Neural cell (in vitro differentiated cells): ENCODE results near the gene SF3B1.

Source experiments
- CTCF ChIP-seq: fragments of 450-650 bp; IDR thresholded peaks from 2 replicates; pipeline ENCODE4 v1.5.1; 2014; ENCODE audit warnings: antibody characterized with exemption, mild to moderate bottlenecking, moderate library complexity; ENCODE audit not compliant: poor library complexity, severe bottlenecking
- EZH2 ChIP-seq: fragments of 200-600, 300-800 bp; shearing (Covaris generic), sonication (generic); IDR thresholded peaks from 2 replicates; pipeline ENCODE4 v1.6.1; 2014; ENCODE audit warnings: antibody characterized with exemption, low read length, borderline replicate concordance, mild to moderate bottlenecking; ENCODE audit not compliant: insufficient read depth, poor library complexity, severe bottlenecking
- POLR2AphosphoS5 ChIP-seq: IDR thresholded peaks from 2 replicates; pipeline ENCODE4 v1.6.1; 2012

- TF ChIP-seq POLR2AphosphoS5 (no peak), CTCF (no peak), EZH2 (no peak)
Measured at GRCh38 chr2:197425550-197425949, 9.3 kb downstream of the SF3B1 start.
